Skin epidermis (tissue), 12 donors: Measurements from ENCODE around the gene ATP6V1E1.
A peak's percentile ranks its signal among the peaks of the same experiment; 100 is the strongest.
"Not testable (repeated sequence)": the region's sequence is repeated elsewhere in the genome, so short reads cannot be mapped to it uniquely, and the experiment has no call there.

Experiments
- H3K27ac ChIP-seq, 21 experiments: fragments of 200-600 bp; sonication (generic) in 11 of 21; one replicate each; pipeline ENCODE4 v1.5.0; 2020; ENCODE audit warnings: mild to moderate bottlenecking in 3 of 21, inconsistent platforms in 2 of 21, moderate library complexity in 2 of 21
- H3K4me3 ChIP-seq, 7 experiments: fragments of 200-600 bp; sonication (generic) in 2 of 7; one replicate each; pipeline ENCODE4 v1.5.0; 2020; ENCODE audit warnings: inconsistent platforms in 2 of 7, mild to moderate bottlenecking in 2 of 7, moderate library complexity in 1 of 7

The ATP6V1E1 gene

GRCh38 chr22:17587629-17588028 is 40.9 kb downstream of the ATP6V1E1 start:
- no peak overlapping the region for H3K4me3 ChIP-seq
- no peak overlapping the region for H3K27ac ChIP-seq

GRCh38 chr22:17586831-17587440 is 41.6 kb downstream of the ATP6V1E1 start:
- no peak overlapping the region for H3K4me3 ChIP-seq
- H3K27ac ChIP-seq: no peak overlapping the region

GRCh38 chr22:17583151-17583550 is 45.4 kb downstream of the ATP6V1E1 start:
- no peak overlapping the region for H3K27ac ChIP-seq
- no peak overlapping the region for H3K4me3 ChIP-seq

- no peak overlapping the region for H3K27ac ChIP-seq
- H3K4me3 ChIP-seq: no peak overlapping the region
Measured at GRCh38 chr22:17581631-17582030, 46.9 kb downstream of the ATP6V1E1 start.

GRCh38 chr22:17581056-17581455 is 47.5 kb downstream of the ATP6V1E1 start:
- H3K27ac ChIP-seq: no peak overlapping the region

GRCh38 chr22:17580441-17581031 is 48.0 kb downstream of the ATP6V1E1 start:
- Histone ChIP-seq H3K4me3 (no peak overlapping the region), H3K27ac (no peak overlapping the region)

More at GRCh38 chr22:17581056-17581455, 47.5 kb downstream of the ATP6V1E1 start:
- no peak overlapping the region for H3K4me3 ChIP-seq

GRCh38 chr22:17579535-17579981 is 49.0 kb downstream of the ATP6V1E1 start:
- Histone ChIP-seq H3K27ac (no peak overlapping the region), H3K4me3 (no peak overlapping the region)

GRCh38 chr22:17578136-17578754 is 50.3 kb downstream of the ATP6V1E1 start:
- Histone ChIP-seq H3K4me3 (no peak overlapping the region), H3K27ac (peak overlapping the region in 1 of 21 experiments; percentile 3)

GRCh38 chr22:17576470-17576869 is 52.1 kb downstream of the ATP6V1E1 start:
- no peak overlapping the region for H3K4me3 ChIP-seq
- peak overlapping the region in 5 of 21 experiments; percentile 29 to 60 (median 47) for H3K27ac ChIP-seq

GRCh38 chr22:17575681-17576080 is 52.9 kb downstream of the ATP6V1E1 start:
- Histone ChIP-seq H3K4me3 (no peak overlapping the region), H3K27ac (peak overlapping the region in 3 of 21 experiments; percentile 37 to 60 (median 55))

- no peak overlapping the region for H3K27ac ChIP-seq
- no peak overlapping the region for H3K4me3 ChIP-seq
Measured at GRCh38 chr22:17575151-17575550, 53.4 kb downstream of the ATP6V1E1 start.

- H3K4me3 ChIP-seq: peak overlapping the region in 2 of 7 experiments; percentile 10 to 14
- H3K27ac ChIP-seq: peak overlapping the region in 14 of 21 experiments; percentile 8 to 64 (median 45)
Measured at GRCh38 chr22:17570851-17571631, 57.5 kb downstream of the ATP6V1E1 start.

- Histone ChIP-seq H3K27ac (peak overlapping the region in 4 of 21 experiments; percentile 15 to 59 (median 31)), H3K4me3 (no peak overlapping the region)
Measured at GRCh38 chr22:17569971-17570511, 58.5 kb downstream of the ATP6V1E1 start.

GRCh38 chr22:17566776-17567175 is 61.8 kb downstream of the ATP6V1E1 start:
- H3K4me3 ChIP-seq: no peak overlapping the region
- no peak overlapping the region for H3K27ac ChIP-seq

GRCh38 chr22:17566016-17566687 is 62.4 kb downstream of the ATP6V1E1 start:
- not testable (repeated sequence) for H3K27ac ChIP-seq, H3K4me3 ChIP-seq

- Histone ChIP-seq H3K4me3 (no peak overlapping the region), H3K27ac (no peak overlapping the region)
Measured at GRCh38 chr22:17563936-17564391, 64.6 kb downstream of the ATP6V1E1 start.

- Histone ChIP-seq H3K4me3 (no peak within 1 kb of the TSS), H3K27ac (peak within 1 kb of the TSS in 2 of 21 experiments; percentile 20 to 28)
Measured at GRCh38 chr22:17562906-17563870, 65.4 kb downstream of the ATP6V1E1 start, which contains the start of gene SLC25A18. TSS of gene SLC25A18 (plus strand) at chr22:17563498. CDS start at chr22:17579945, 16,447 bp downstream.

GRCh38 chr22:17559188-17559587 is 69.4 kb downstream of the ATP6V1E1 start:
- no peak overlapping the region for H3K4me3 ChIP-seq
- H3K27ac ChIP-seq: no peak overlapping the region
